Karpas-422 (cell line): ENCODE measurements around the gene HPS5. TPM values are rescaled to one million over a fixed set of nuclear protein-coding genes. Genes with fewer than 3 reads are reported as not detected.
A peak's percentile ranks its signal among the peaks of the same experiment; 100 is the strongest.

Source experiments
- DNase-seq: peaks from one replicate; pipeline ENCODE4 v3.0.0-alpha.2; 2015
- H2AFZ ChIP-seq: fragments of 200-600 bp; sonication (generic); 2 replicates; pipeline ENCODE4 v1.6.1; 2014; ENCODE audit warnings: antibody characterized with exemption, low read length, mixed read lengths
- H3K27ac ChIP-seq: fragments of 200-600 bp; sonication (generic); 2 replicates; pipeline ENCODE4 v1.5.1; 2014; ENCODE audit warnings: mild to moderate bottlenecking, low read length, moderate library complexity
- H3K27me3 ChIP-seq: fragments of 200-600 bp; sonication (generic); 2 replicates; pipeline ENCODE4 v1.6.1; 2014; ENCODE audit warnings: low read length, mixed read lengths
- H3K36me3 ChIP-seq: fragments of 200-600 bp; sonication (generic); 2 replicates; pipeline ENCODE4 v1.6.1; 2014; ENCODE audit warnings: low read length, mixed read lengths; ENCODE audit not compliant: insufficient read depth
- H3K4me1 ChIP-seq: fragments of 200-600 bp; sonication (generic); 2 replicates; pipeline ENCODE4 v1.6.1; 2014; ENCODE audit warnings: mild to moderate bottlenecking, low read length, mixed read lengths
- H3K4me2 ChIP-seq: fragments of 200-600 bp; sonication (generic); 2 replicates; pipeline ENCODE4 v1.6.1; 2014; ENCODE audit warnings: low read length, low read depth, mild to moderate bottlenecking; ENCODE audit not compliant: poor library complexity, severe bottlenecking
- H3K4me3 ChIP-seq: fragments of 200-600 bp; sonication (generic); 2 replicates; pipeline ENCODE4 v1.5.1; 2014; ENCODE audit warnings: mild to moderate bottlenecking, antibody characterized with exemption, low read length, mixed read lengths
- H3K79me2 ChIP-seq: fragments of 200-600 bp; sonication (generic); 2 replicates; pipeline ENCODE4 v1.6.1; 2014; ENCODE audit warnings: mild to moderate bottlenecking, low read length, mixed read lengths
- H3K9ac ChIP-seq: fragments of 200-600 bp; sonication (generic); 2 replicates; pipeline ENCODE4 v1.6.0; 2014; ENCODE audit warnings: low read length
- H3K9me2 ChIP-seq: fragments of 200-600 bp; sonication (generic), shearing (Covaris generic); replicated peaks from 2 replicates; pipeline ENCODE4 v1.6.0; 2014; ENCODE audit warnings: mild to moderate bottlenecking, low read length, moderate library complexity; ENCODE audit not compliant: insufficient read depth
- H3K9me3 ChIP-seq: fragments of 300-700, 200-600 bp; sonication (generic); 2 replicates; pipeline ENCODE4 v1.6.1; 2014; ENCODE audit warnings: low read length, mixed read lengths
- H4K20me1 ChIP-seq: fragments of 200-600 bp; sonication (generic); 2 replicates; pipeline ENCODE4 v1.6.1; 2014; ENCODE audit warnings: mild to moderate bottlenecking, antibody characterized with exemption, low read length, low read depth; ENCODE audit not compliant: insufficient read depth
- small RNA-seq: library from RNA; depleted of rRNA; stranded (forward); fragments of <200 nt; gene quantifications from one replicate; pipeline ENCODE3, GENCODE V24; 2014
- total RNA-seq: library from RNA; depleted of rRNA; stranded (reverse); fragments of >200 nt; shearing (Covaris generic); gene quantifications from 2 replicates; pipeline ENCODE4 v1.2.3, GENCODE V29; 2014; ENCODE audit warnings: low replicate concordance; rRNA removed

The HPS5 gene
- total RNA-seq, 1 experiment from 2014 or later = 44.2 TPM

DNA sequence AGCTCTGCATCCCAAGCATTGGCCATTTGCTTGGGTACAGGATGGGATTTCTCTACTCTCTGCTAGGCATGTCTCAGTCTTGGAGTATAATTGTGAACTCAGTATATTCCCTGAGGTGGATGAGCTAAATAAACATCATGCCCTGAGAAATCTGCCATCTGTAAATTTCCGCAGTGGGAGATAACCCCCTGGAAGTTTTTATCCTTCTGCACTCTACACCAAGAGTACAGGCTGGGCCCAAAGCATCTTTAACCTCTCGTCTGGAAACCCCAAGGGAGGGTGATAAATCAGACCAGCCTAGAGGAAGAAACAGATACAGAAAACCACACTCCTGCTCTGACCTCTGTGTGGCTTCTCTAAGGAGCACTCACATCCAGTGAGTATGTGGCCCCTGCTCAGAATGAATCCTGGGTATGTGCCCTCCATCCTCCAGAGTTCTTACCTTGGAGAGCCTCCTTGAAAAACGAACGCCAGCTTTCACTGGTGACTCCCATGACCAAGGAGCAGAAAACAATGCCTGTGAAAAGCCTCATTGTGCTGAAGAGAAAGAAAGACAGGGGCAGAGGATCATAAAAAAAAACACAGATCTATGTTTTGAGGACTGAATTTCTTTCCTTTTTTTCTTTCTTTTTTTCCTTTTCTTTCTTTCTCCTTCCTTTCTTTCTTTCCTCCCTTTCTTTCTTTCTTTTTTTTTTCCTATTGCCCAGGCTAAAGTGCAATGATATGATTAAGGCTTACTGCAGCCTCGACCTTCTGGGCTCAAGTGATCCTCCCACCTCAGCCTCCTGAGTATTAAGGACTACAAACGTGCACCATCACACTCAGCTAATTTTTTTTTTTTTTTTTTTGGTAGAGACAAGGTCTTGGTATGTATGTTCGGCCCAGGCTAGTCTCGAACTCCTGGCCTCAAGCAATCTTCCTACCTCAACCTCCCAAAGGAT, 86.3 kb downstream of the HPS5 start:
- Histone ChIP-seq H3K79me2 (no peaks in the 10 kb centered on the region), H3K27me3 (no peaks in the 10 kb centered on the region), H3K9ac (no peak overlapping the region), H3K4me3 (no peak overlapping the region), H2AFZ (no peak overlapping the region), H3K36me3 (no peaks in the 10 kb centered on the region), H3K9me2 (no peaks in the 10 kb centered on the region), H3K4me1 (no peaks in the 10 kb centered on the region), H3K27ac (no peak overlapping the region), H3K9me3 (no peaks in the 10 kb centered on the region), H4K20me1 (no peaks in the 10 kb centered on the region), H3K4me2 (no peak overlapping the region)
- DNase-seq = no peak

- Histone ChIP-seq H3K27me3 (no peaks in the 10 kb centered on the region), H3K4me2 (no peak overlapping the region), H3K9me2 (no peaks in the 10 kb centered on the region), H3K79me2 (no peaks in the 10 kb centered on the region), H4K20me1 (no peaks in the 10 kb centered on the region), H3K4me1 (peaks cover 4% of the 10 kb centered on the region), H3K27ac (no peak overlapping the region), H3K9me3 (no peaks in the 10 kb centered on the region), H3K4me3 (no peak overlapping the region), H2AFZ (no peak overlapping the region), H3K36me3 (no peaks in the 10 kb centered on the region), H3K9ac (no peak overlapping the region)
- DNase-seq = no peak
These were observed 88.0 kb downstream of the HPS5 start for GRCh38 chr11:18233912-18234311.

- Histone ChIP-seq H3K4me1 (peaks cover 4% of the 10 kb centered on the region), H3K27me3 (no peaks in the 10 kb centered on the region), H3K4me2 (no peak overlapping the region), H3K36me3 (no peaks in the 10 kb centered on the region), H3K9me2 (no peaks in the 10 kb centered on the region; the same call in 1 of the 2 replicates), H2AFZ (no peak overlapping the region), H3K79me2 (no peaks in the 10 kb centered on the region), H3K9ac (no peak overlapping the region), H3K4me3 (no peak overlapping the region), H3K27ac (no peak overlapping the region), H4K20me1 (no peaks in the 10 kb centered on the region), H3K9me3 (no peaks in the 10 kb centered on the region)
- no peak for DNase-seq
These were observed 91.1 kb downstream of the HPS5 start for GRCh38 chr11:18230859-18231258.

GRCh38 chr11:18229501-18229900, 92.4 kb downstream of the HPS5 start:
- Histone ChIP-seq H3K9me2 (no peaks in the 10 kb centered on the region; the same call in 1 of the 2 replicates), H3K9ac (no peak overlapping the region), H3K4me3 (no peak overlapping the region), H3K4me1 (peaks cover 4% of the 10 kb centered on the region), H3K4me2 (no peak overlapping the region), H3K27ac (no peak overlapping the region), H3K9me3 (no peaks in the 10 kb centered on the region), H2AFZ (peak overlapping the region; percentile 1; the same call in 1 of the 2 replicates), H3K79me2 (no peaks in the 10 kb centered on the region), H3K27me3 (no peaks in the 10 kb centered on the region), H4K20me1 (no peaks in the 10 kb centered on the region), H3K36me3 (no peaks in the 10 kb centered on the region)
- peak; percentile 56 for DNase-seq

Small RNA genes within 50 kb of the gene (small RNA-seq; reads per million reads assigned to genes)
- gene RNA5SP333 (not detected), gene RNA5SP334 (not detected)

Other genes starting within 250 kb of the HPS5 start
- gene SAAL1, start 216.1 kb downstream of the HPS5 start, total RNA-seq = 36.7 and 43.7 TPM in 2 replicates
- gene MRGPRX3, start 189.6 kb downstream of the HPS5 start, total RNA-seq = not detected in 2 replicates
- gene MRGPRX4, start 149.3 kb downstream of the HPS5 start, total RNA-seq = not detected in 2 replicates
- not detected in 2 replicates for gene SAA4, start 85.3 kb downstream of the HPS5 start, total RNA-seq
- gene SAA2, start 73.5 kb downstream of the HPS5 start, total RNA-seq = not detected in 2 replicates
- not detected in 2 replicates for gene SAA1, start 55.9 kb downstream of the HPS5 start, total RNA-seq
- 46.3 and 81.5 TPM in 2 replicates for gene GTF2H1, start 427 bp upstream of the HPS5 start, total RNA-seq
- gene LDHA, start 72.4 kb upstream of the HPS5 start, total RNA-seq = 586 and 711 TPM in 2 replicates
- gene LDHC, start 90.2 kb upstream of the HPS5 start, total RNA-seq = not detected in 2 replicates
- not detected in 2 replicates for gene LDHAL6A, start 133.7 kb upstream of the HPS5 start, total RNA-seq
- 54.2 and 105 TPM in 2 replicates for gene TSG101, start 204.8 kb upstream of the HPS5 start, total RNA-seq